Left lung (tissue), 10 donors: ENCODE measurements around the gene EDDM13. TPM values are rescaled to one million over a fixed set of nuclear protein-coding genes. Genes with fewer than 3 reads are reported as not detected.

Experiments used
- ATAC-seq: fragments of 200-7000 bp; cut with Tn5 transposase; one replicate; pipeline ENCODE4 v1.9.1; 2020; ENCODE audit warnings: moderate library complexity
- DNase-seq, 4 donors: peaks; one replicate each; pipeline ENCODE4 v3.0.0-alpha.2; 2013 to 2020
- H3K27ac ChIP-seq, 2 donors: fragments of 200-600 bp; sonication (generic) in 1 of 2; one replicate each; pipeline versions ENCODE4 v1.5.0 to v1.8.0; 2020 to 2021
- H3K27me3 ChIP-seq, 2 donors: fragments of 200-600 bp; sonication (generic) in 1 of 2; one replicate each; pipeline versions ENCODE4 v1.5.0 to v1.8.0; 2020 to 2021
- H3K36me3 ChIP-seq, 2 donors: fragments of 200-600 bp; sonication (generic) in 1 of 2; one replicate each; pipeline versions ENCODE4 v1.5.0 to v1.8.0; 2020 to 2021
- H3K4me1 ChIP-seq, 2 donors: fragments of 200-600 bp; one replicate each; pipeline ENCODE4 v1.8.0; 2021
- H3K4me3 ChIP-seq, 2 donors: fragments of 200-600 bp; sonication (generic) in 1 of 2; one replicate each; pipeline versions ENCODE4 v1.5.0 to v1.8.0; 2020 to 2021; ENCODE audit warnings: mild to moderate bottlenecking in 1 of 2
- H3K9me3 ChIP-seq, 2 donors: fragments of 200-600 bp; sonication (generic) in 1 of 2; one replicate each; pipeline versions ENCODE4 v1.5.0 to v1.8.0; 2020 to 2021
- CTCF ChIP-seq, 2 donors: fragments of 200-600 bp; sonication (generic) in 1 of 2; IDR thresholded peaks; one replicate each; pipeline versions ENCODE4 v1.5.0 to v1.8.0; 2021; ENCODE audit warnings: antibody characterized with exemption in 2 of 2
- intact Hi-C, 2 donors: fragments of 100-400 bp; cut with DNase I; formaldehyde crosslinking; loops; one replicate each; pipeline versions ENCODE4 v1.11.2 to v1.14.2; 2022
- polyA plus RNA-seq, 6 donors: library from polyadenylated mRNA; unstranded; fragments of 120-200 nt; gene quantifications; one replicate each; pipeline ENCODE4 v1.2.1, GENCODE V29; 2013; ENCODE audit not compliant: insufficient read length in 6 of 6
- total RNA-seq, 2 donors: library from RNA; stranded (reverse); fragmentation: NEBNext Ultra II Directional; extraction: Animal tissue kit (Norgen Biotek cat#: 25700); gene quantifications; one replicate each; pipeline ENCODE4 v1.2.1, GENCODE V29; 2021
- donor health status: DM: no; HTN: yes; CAD: no.
- donor health status: DM: no; HTN: no; CAD: no.

Gene EDDM13
- total and polyA plus RNA-seq, 8 donors, result 4.1 to 10.1 (median 6.2) TPM; not detected in 2

- peaks cover 0 to 7% of the 10 kb centered on the region in 2 donors for H3K36me3 ChIP-seq
- peak; percentile 47 for ATAC-seq
Observed at GRCh38 chr19:56309511-56310185, 37.1 kb downstream of the EDDM13 start.

GRCh38 chr19:56310462-56310861 is 37.9 kb downstream of the EDDM13 start:
- no peak for TF ChIP-seq CTCF (IDR thresholded peaks at IDR 0.05)
- no peak for ATAC-seq

More at GRCh38 chr19:56309511-56310185, 37.1 kb downstream of the EDDM13 start:
- H3K27ac ChIP-seq, result no peak overlapping the region
- peak; percentile 56 to 81 for TF ChIP-seq CTCF (IDR thresholded peaks at IDR 0.05)
- no peak overlapping the region for H3K4me3 ChIP-seq
- DNase-seq, result peak in 3 of 4 donors; percentile 20 to 94 (median 47)
- H3K9me3 ChIP-seq, result no peaks in the 10 kb centered on the region
- intact Hi-C loops, result no loop called here
- peaks cover 0 to 23% of the 10 kb centered on the region in 2 donors for H3K4me1 ChIP-seq
- H3K27me3 ChIP-seq, result no peaks in the 10 kb centered on the region

GRCh38 chr19:56312342-56312741 is 39.8 kb downstream of the EDDM13 start:
- no peak for ATAC-seq
- Histone ChIP-seq H3K27ac (no peak overlapping the region), H3K36me3 (peaks cover 0 to 4% of the 10 kb centered on the region in 2 donors), H3K27me3 (no peaks in the 10 kb centered on the region), H3K9me3 (no peaks in the 10 kb centered on the region), H3K4me1 (peaks cover 0 to 33% of the 10 kb centered on the region in 2 donors), H3K4me3 (no peak overlapping the region)
- no peak for TF ChIP-seq CTCF (IDR thresholded peaks at IDR 0.05)
- intact Hi-C loops, result no loop called here
- DNase-seq, result no peak

More at GRCh38 chr19:56310462-56310861, 37.9 kb downstream of the EDDM13 start:
- no peak for DNase-seq
- Histone ChIP-seq H3K27ac (no peak overlapping the region), H3K4me1 (peaks cover 0 to 24% of the 10 kb centered on the region in 2 donors), H3K4me3 (no peak overlapping the region), H3K36me3 (peaks cover 0 to 7% of the 10 kb centered on the region in 2 donors), H3K9me3 (no peaks in the 10 kb centered on the region), H3K27me3 (no peaks in the 10 kb centered on the region)
- intact Hi-C loops, result no loop called here

GRCh38 chr19:56312787-56313657 is 40.5 kb downstream of the EDDM13 start:
- Histone ChIP-seq H3K4me1 (peaks cover 0 to 33% of the 10 kb centered on the region in 2 donors), H3K27ac (no peak overlapping the region), H3K4me3 (no peak overlapping the region), H3K9me3 (no peaks in the 10 kb centered on the region), H3K36me3 (peaks cover 0 to 4% of the 10 kb centered on the region in 2 donors), H3K27me3 (no peaks in the 10 kb centered on the region)
- TF ChIP-seq CTCF (IDR thresholded peaks at IDR 0.05), result no peak
- DNase-seq (no peak), ATAC-seq (no peak)
- intact Hi-C loops, result no loop called here

GRCh38 chr19:56314018-56314380 is 41.5 kb downstream of the EDDM13 start:
- TF ChIP-seq CTCF (IDR thresholded peaks at IDR 0.05), result no peak
- DNase-seq (peak in 1 of 4 donors; percentile 52), ATAC-seq (peak; percentile 8)
- Histone ChIP-seq H3K9me3 (no peaks in the 10 kb centered on the region), H3K4me1 (peaks cover 0 to 42% of the 10 kb centered on the region in 2 donors), H3K27ac (peak overlapping the region; percentile 95 to 98), H3K27me3 (no peaks in the 10 kb centered on the region), H3K36me3 (peaks cover 0 to 4% of the 10 kb centered on the region in 2 donors), H3K4me3 (peak overlapping the region; percentile 62 to 64)
- intact Hi-C loops, result no loop called here
